GM21528 (cell line): ENCODE results near the gene MRPL20.
"Not testable (repeated sequence)": the region's sequence is repeated elsewhere in the genome, so short reads cannot be mapped to it uniquely, and the experiment has no call there.

Experiments
- ATAC-seq: cut with Tn5 transposase; IDR thresholded peaks from one replicate; pipeline ENCODE4 v1.9.1; 2021; ENCODE audit warnings: mild to moderate bottlenecking, moderate library complexity; ENCODE audit not compliant: unreplicated experiment, low FRiP score

MRPL20 gene

DNA sequence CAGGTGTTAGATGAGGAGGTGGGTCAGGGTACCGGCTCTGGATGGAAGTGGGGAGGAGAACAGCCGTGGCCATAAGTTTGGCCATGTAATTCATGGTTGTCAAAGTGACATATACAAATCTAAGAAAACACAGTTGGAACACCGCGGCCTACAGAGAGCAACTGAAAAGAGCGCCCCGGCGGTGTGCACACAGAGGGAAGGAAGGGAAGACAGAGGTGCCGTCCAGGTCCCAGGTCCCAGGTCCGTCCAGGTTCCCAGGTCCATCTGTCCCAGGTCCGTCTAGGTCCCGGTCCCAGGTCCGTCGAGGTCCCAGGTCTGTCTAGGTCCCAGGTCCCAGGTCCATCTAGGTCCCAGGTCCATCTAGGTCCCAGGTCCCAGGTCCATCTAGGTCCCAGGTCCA, 4.5 kb upstream of the MRPL20 start:
- no peak for ATAC-seq

GRCh38 chr1:1410238-1410637, 3.1 kb upstream of the MRPL20 start:
- not testable (repeated sequence) for ATAC-seq

GRCh38 chr1:1407636-1408318, 684 bp upstream of the MRPL20 start:
- ATAC-seq: peak; percentile 22

DNA sequence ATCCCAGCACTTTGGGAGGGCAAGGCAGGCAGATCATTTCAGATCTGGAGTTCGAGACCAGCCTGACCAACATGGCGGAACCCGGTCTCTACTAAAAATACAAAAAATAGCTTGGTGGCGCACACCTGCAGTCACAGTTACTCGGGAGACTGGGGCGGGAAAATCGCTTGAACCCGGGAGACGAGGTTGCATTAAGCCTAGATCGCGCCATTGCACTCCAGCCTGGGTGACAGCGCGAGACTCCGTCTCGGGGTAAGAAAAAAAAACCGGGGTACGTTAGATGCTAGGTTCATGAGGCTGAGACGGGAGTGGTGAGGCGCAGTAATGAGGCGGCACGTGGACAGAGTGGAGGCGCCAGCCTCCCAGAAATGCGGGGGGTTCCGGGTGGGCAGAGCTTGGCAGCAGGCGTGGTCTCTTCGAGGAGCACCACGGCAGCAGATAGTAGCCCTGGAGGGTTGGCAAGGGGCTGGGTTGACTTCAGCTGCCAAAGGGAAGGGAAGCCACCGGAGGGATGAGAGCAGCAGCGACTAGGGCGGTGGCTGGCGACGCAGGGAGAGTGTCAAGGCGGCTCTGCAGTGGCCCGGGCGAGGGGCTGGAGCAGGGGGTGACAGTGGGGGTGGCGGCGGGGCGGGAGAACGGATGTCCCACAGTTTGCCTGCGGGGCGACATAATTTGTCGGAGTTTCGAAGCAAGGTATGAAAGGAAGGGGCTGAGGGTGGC, 832 bp downstream of the MRPL20 start:
- no peak for ATAC-seq

DNA sequence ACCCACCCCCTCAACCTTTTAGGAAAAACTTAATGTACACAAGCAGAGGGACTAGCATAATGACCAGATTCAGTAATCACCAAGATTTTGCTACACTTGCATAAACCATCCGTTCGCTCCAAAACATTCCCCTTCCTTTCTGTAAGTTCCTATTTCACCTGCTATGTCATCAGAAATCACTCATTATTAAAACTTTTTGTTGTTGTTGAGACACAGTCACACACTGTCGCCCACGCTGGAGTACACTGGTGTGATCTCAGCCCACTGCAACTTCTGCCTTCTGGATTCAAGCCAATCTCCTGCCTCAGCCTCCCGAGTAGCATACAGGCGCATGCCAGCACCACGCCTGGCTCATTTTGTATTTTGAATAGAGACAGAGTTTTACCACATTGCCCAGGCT, 3.4 kb downstream of the MRPL20 start:
- ATAC-seq: no peak

DNA sequence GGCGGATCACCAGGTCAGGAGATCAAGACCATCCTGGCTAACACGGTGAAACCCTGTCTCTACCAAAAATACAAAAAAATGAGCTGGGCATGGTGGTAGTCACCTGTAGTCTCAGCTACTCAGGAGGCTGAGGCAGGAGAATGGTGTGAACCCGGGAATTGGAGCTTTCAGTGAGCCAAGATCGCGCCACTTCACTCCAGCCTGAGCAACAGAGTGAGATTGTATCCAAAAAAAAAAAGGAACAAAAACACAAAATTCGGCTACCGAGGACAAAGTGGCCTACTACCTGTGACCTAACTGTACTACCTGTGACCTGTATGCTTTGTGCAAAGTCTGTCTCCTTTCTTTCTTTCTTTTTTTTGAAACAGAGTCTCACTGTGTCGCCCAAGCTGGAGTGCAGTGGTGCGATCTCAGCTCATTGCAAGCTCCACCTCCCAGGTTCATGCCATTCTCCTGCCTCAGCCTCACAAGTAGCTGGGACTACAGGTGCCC, 4.1 kb downstream of the MRPL20 start:
- ATAC-seq: not testable (repeated sequence)

GRCh38 chr1:1402072-1402900, 4.8 kb downstream of the MRPL20 start:
- no peak for ATAC-seq

GRCh38 chr1:1401457-1402010, 5.6 kb downstream of the MRPL20 start:
- no peak for ATAC-seq

DNA sequence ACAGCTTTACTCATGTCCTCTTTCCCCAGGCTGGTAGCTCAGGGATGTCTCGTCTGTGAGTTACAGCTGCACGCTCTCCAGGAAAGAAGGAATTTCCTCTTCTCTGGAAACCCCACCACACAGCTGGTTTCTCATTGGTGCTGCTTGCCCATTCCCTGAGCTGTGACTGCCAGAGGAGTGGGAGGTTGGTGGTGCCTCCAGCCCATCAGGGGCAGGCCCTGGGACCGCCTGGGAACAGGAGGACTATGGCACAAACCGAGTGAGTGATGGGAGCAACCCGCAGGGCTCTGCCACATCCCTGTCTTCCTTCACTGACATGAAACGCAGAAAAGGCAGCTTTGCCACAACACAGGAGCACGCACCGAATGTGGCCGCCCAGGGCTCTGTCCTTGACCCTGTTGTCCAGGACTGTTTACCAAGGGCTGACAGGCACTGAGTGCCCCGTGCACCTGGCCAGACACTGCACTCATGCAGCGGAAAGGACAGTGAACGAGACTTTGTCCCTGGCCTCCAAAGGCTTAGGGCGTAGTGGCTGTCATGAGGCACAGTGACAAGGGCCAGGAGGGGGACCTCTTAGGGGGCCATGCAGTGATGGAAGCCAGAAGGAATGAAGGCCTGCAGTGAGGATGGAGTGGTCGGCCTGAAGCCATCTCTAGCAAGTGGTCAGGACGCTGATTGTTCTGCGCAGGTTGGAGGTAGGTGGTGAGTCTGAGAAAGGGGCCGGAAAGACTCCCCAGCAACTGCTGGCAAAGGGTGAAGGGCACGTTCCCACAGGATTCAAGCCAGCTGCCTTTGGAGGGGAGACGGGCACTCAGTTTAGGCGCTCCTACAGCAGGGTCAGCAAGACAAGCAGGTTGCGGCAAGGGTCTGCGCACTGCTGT, 6.3 kb downstream of the MRPL20 start:
- no peak for ATAC-seq

DNA sequence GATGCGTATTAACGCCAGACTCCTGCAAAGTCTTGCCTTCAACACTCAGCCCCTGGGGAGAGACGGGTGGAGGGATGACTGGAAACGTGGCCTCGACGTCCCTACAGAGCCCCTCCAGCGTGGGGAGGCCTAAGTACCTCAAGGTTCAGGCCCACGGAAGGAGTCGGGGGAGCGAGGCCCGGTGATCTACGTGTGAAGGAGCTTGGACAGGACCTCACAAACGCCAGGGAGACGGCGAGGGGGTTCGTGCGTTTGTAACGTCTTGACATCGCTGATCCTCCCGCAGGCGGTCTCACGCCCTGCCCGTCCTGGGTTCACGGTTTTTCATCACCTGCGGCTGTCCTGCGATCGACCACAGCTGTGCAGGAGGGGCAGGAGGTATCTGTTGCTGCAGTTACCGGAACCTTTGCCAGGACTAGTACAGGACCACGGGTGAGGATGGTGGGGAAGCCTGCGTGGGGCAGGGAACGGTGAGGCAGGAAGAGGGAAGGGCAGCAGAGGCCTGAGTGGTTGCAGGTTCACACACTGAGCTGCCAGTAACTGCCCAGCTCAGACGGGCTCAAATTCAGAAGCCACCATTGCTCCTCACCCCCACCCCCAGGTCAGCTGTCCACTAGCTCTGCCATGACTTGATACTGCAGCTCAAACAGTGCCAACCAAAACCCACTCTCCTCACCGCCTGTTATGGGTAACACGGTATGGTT, 7.1 kb downstream of the MRPL20 start:
- ATAC-seq: peak; percentile 2

DNA sequence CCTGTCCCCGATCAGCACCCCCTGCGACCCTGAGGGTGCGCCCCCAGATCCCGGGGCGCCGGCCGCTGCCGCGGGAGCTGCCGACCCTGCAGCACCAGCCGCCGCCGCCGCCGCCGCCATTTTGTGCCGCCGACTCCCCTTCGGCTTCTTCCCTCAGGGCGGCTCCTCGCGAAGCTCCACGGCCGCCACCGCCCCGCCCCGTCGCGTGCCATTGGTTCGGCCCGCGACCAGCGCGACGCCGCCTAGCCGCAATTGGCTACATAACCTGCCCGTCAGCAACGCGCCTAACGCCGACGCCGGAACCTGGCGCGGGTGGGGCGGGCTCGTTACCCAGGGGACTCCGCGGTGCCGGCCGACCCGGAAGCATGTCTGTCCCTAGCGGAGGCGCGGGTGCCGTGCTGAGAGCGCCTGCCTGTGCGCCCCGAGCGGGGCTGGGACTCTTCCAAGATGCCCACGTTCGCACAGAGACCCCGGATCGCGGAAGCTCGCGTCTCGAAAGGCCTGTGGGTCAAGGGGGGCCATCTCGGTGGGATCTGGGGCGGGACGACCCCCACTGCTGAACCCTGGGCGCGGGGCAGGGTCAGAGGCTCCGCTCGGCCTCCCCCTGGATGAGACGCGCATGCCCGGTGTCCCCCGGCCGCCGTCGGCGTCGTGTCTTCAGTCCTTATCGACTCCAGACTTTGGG, 7.8 kb downstream of the MRPL20 start, which contains the start of gene CCNL2:
Gene CCNL2 (minus strand): TSS at position 149 of the 685 bp plus-strand sequence. CDS start 29 bp downstream, at position 120.
- ATAC-seq: peak; percentile 86

- peak; percentile 18 for ATAC-seq
These were observed 8.4 kb downstream of the MRPL20 start for GRCh38 chr1:1398677-1399186.

GRCh38 chr1:1397839-1398523, 9.1 kb downstream of the MRPL20 start:
- no peak for ATAC-seq

GRCh38 chr1:1395166-1395565, 11.9 kb downstream of the MRPL20 start:
- no peak for ATAC-seq

DNA sequence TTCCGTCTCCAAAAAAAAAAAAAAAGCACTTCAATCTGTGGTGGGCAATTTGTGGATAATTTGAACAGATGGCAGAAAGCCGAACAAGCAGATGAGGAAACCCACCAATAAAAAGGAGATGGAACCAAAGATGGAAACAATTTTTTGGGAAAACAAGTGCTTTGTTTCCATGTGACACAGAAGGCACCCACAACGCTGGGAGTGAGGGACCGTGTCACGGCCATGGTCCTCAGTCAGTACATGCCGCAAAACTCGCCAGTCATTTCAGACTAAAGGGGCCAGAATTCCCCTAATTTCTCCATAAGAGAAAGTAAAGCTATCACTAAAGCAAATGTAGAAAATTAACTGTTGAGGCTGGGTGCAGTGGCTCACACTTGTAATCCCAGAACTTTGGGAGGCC, 13.0 kb downstream of the MRPL20 start:
- no peak for ATAC-seq

DNA sequence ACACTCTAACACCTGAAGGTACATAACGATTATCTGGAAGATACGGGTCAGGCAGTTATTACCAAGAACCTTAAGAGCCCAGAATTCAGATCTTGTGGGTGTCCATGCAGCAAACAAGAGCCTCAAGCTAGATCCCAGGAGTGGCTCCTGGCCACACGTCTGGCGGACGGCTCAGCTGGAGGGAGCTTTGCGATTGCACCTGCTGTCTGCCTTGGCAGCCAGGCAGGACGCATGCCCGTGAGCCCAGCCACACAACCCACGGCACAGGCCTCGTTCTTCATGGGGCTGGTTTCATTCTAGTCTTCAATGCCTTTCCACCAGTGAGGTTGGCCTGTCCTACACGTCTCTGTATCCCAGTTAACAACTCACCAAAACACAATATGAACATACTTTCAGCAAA, 13.7 kb downstream of the MRPL20 start:
- no peak for ATAC-seq

DNA sequence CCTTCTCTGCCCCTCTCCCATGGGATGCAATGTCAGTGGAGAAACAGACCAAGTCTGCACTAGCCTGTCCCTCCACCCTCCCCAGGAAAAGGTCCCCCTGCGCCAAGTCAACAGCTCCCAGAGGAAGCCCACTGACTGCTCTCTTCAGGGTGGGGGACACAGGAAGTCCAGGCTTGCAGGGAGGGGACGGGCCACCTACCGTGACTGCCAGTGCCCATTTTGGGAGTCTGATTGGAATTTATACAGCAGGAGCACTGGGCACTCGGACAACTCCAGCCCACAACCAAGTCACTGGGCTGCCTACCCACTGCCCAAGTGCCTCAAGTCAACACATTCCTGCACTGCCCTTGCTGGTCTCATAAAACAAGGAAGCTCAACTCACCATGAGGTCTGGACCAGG, 14.1 kb downstream of the MRPL20 start:
- ATAC-seq: no peak

DNA sequence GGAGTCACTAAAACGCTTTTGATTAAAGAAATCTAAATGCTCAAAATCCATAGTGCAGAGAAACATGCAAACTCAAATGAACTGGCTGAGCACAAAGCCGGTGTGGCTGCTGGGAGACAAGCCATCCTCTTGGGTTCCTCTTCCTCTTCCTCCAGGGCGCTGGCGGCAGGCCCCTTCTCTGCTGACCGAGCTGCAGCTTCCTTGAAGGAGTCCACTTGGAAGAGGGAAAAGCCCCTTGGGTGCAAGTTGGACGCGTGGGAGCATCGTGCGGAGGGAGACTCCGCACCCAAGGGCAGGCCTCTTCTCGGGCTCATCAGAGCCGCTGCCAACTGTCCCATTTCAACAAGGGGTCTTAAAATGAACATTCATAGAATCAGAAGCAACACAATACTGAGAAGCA, 15.9 kb downstream of the MRPL20 start:
- no peak for ATAC-seq
